Stomach (tissue), 9 donors: ENCODE results near the gene SPATA18. TPM values are rescaled to one million over a fixed set of nuclear protein-coding genes. Genes with fewer than 3 reads are reported as not detected.
"Not testable (repeated sequence)": the region's sequence is repeated elsewhere in the genome, so short reads cannot be mapped to it uniquely, and the experiment has no call there.

ENCODE experiments used
- DNase-seq, 2 donors: peaks; one replicate each; pipeline versions ENCODE4 v3.0.0 to v3.0.0-alpha.2; 2013 to 2019
- H3K27ac ChIP-seq, 5 donors: fragments of 200-600 bp in 4 of 5; sonication (generic) in 4 of 5; one replicate each; pipeline ENCODE4 v1.5.1; 2013 to 2019; ENCODE audit warnings: mild to moderate bottlenecking in 1 of 5, moderate library complexity in 1 of 5
- H3K27me3 ChIP-seq, 3 donors: fragments of 200-600 bp; sonication (generic); one replicate each; pipeline ENCODE4 v1.5.1; 2017 to 2019; ENCODE audit warnings: mixed run types in 1 of 3
- H3K36me3 ChIP-seq, 4 donors: fragments of 200-600 bp; sonication (generic); 1 replicate in 3 of 4; 2 replicates in 1 of 4; pipeline ENCODE4 v1.5.1; 2016 to 2019
- H3K4me1 ChIP-seq, 4 donors: fragments of 200-600 bp; sonication (generic); one replicate each; pipeline ENCODE4 v1.5.1; 2016 to 2019
- H3K4me3 ChIP-seq, 4 donors: fragments of 200-600 bp; sonication (generic) in 3 of 4; one replicate each; pipeline ENCODE4 v1.5.1; 2016 to 2019; ENCODE audit warnings: mild to moderate bottlenecking in 1 of 4
- H3K9me3 ChIP-seq, 4 donors: fragments of 200-600 bp; sonication (generic); one replicate each; pipeline ENCODE4 v1.5.1; 2016 to 2019
- EP300 ChIP-seq: sonication (generic); formaldehyde crosslinking; IDR thresholded peaks from one replicate; pipeline ENCODE4 v1.6.1; 2017; ENCODE audit warnings: antibody characterized with exemption
- POLR2A ChIP-seq, 4 donors: fragments of 450-650 bp; IDR thresholded peaks; one replicate each; pipeline ENCODE4 v1.6.1; 2016; ENCODE audit warnings: antibody characterized with exemption in 4 of 4, control low read depth in 2 of 4, mild to moderate bottlenecking in 1 of 4, moderate library complexity in 1 of 4
- POLR2AphosphoS5 ChIP-seq, 3 donors: sonication (generic); formaldehyde crosslinking; IDR thresholded peaks; one replicate each; pipeline ENCODE4 v1.6.1; 2016; ENCODE audit warnings: antibody characterized with exemption in 3 of 3
- WGBS, 5 donors: extraction: QIAGEN DNeasy Blood & Tissue Kit in 3 of 5; methylation state at CpG; one replicate each; pipeline versions ENCODE4 v1.1.5 to v1.1.7; 2013 to 2018; 5-methylcytosine and 5-hydroxymethylcytosine counted together
- intact Hi-C: fragments of 100-400 bp; cut with DNase I; formaldehyde crosslinking; loops from one replicate; pipeline ENCODE4 v1.15.1; 2023; ENCODE audit warnings: low total_unique reads
- polyA plus RNA-seq, 3 donors: library from polyadenylated mRNA; stranded (reverse); fragments of 200-250 nt; gene quantifications; one replicate each; pipeline ENCODE4 v1.2.3, GENCODE V29; 2013
- total RNA-seq, 5 donors: library from RNA; depleted of rRNA; stranded (reverse); fragments of >200 nt; gene quantifications; one replicate each; pipeline versions ENCODE4 v1.1.0 to v1.2.3, GENCODE V29; 2014 to 2016
- TF ChIP-seq, protein P1 (sequence below), 7 experiments: fragments of 450-650 bp in 4 of 7; fragments of 200-600 bp in 3 of 7; sonication (generic) in 3 of 7; IDR thresholded peaks; one replicate each; pipeline ENCODE4 v1.5.1; 2016 to 2019; ENCODE audit warnings: antibody characterized with exemption in 7 of 7, control low read depth in 2 of 7, mild to moderate bottlenecking in 1 of 7
- donor health status: healthy with polysubstance abuse.
- donor health status: Bipolar disorder and iron deficiency.
- donor health status: healthy.

Gene SPATA18
- total and polyA plus RNA-seq, 8 donors = 1.8 to 21.1 (median 3.9) TPM; not detected in 1

DNA sequence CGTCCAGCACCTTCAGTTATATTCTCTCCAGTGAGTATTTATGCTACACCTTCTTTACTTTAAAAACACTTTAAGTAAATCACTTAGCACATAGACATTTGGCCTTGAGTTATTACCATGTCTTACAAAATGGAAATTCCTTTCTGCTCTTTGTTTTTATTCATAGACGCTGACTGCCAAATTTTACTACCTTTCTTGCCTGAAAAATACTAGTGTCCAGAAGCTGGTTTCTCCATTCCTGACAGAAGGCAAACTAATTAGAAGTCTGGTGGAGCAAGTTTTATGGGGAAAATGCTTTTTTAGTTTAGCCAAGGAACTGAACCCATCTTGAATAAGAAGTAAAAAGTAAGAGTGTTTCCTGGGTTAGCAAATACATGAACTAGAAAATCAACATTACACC is 65.5 kb downstream of the SPATA18 start:
- Histone ChIP-seq H3K36me3 (no peaks in the 10 kb centered on the region), H3K4me1 (no peaks in the 10 kb centered on the region), H3K27ac (no peak overlapping the region), H3K27me3 (no peaks in the 10 kb centered on the region), H3K4me3 (no peak overlapping the region), H3K9me3 (no peaks in the 10 kb centered on the region)
- TF ChIP-seq POLR2AphosphoS5 (IDR thresholded peaks at IDR 0.05) (no peak), EP300 (no peak), POLR2A (IDR thresholded peaks at IDR 0.05) (no peak)
- TF ChIP-seq, protein P1, sequence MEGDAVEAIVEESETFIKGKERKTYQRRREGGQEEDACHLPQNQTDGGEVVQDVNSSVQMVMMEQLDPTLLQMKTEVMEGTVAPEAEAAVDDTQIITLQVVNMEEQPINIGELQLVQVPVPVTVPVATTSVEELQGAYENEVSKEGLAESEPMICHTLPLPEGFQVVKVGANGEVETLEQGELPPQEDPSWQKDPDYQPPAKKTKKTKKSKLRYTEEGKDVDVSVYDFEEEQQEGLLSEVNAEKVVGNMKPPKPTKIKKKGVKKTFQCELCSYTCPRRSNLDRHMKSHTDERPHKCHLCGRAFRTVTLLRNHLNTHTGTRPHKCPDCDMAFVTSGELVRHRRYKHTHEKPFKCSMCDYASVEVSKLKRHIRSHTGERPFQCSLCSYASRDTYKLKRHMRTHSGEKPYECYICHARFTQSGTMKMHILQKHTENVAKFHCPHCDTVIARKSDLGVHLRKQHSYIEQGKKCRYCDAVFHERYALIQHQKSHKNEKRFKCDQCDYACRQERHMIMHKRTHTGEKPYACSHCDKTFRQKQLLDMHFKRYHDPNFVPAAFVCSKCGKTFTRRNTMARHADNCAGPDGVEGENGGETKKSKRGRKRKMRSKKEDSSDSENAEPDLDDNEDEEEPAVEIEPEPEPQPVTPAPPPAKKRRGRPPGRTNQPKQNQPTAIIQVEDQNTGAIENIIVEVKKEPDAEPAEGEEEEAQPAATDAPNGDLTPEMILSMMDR (IDR thresholded peaks at IDR 0.05) = no peak
- WGBS, 5 donors = 77 to 94% (median 81%) methylated on average over 2 of the region's 2 CpGs
- intact Hi-C loops = no loop called here
- no peak for DNase-seq

DNA sequence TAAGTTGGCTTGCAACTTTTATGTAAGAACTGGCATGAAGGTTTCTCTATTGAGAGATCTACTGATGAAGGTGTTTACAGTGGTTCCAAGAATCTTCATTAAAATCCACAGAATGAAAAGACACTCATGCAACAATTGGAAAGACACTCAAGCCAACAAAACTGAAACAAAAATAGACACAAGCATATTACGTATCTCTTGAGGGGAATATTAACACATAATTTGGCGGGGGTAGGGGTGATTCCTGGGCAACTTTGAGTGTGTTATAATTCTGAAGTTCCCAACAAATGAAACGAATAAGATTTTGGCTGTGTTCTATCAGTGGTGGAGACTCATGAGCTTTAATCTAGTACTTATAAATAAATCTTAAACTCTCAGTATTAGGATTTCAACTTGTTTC is 75.1 kb downstream of the SPATA18 start:
- no peak for DNase-seq
- Histone ChIP-seq H3K4me1 (no peaks in the 10 kb centered on the region), H3K9me3 (peaks cover 0 to 9% (median 6%) of the 10 kb centered on the region in 4 donors), H3K4me3 (no peak overlapping the region), H3K27ac (no peak overlapping the region), H3K27me3 (no peaks in the 10 kb centered on the region), H3K36me3 (no peaks in the 10 kb centered on the region)
- WGBS, 5 donors = 73 to 82% (median 78%) methylated on average over 3 of the region's 3 CpGs
- intact Hi-C loops = no loop called here
- TF ChIP-seq POLR2AphosphoS5 (IDR thresholded peaks at IDR 0.05) (no peak), POLR2A (IDR thresholded peaks at IDR 0.05) (no peak), EP300 (no peak)
- TF ChIP-seq, protein P1 (IDR thresholded peaks at IDR 0.05) = no peak

DNA sequence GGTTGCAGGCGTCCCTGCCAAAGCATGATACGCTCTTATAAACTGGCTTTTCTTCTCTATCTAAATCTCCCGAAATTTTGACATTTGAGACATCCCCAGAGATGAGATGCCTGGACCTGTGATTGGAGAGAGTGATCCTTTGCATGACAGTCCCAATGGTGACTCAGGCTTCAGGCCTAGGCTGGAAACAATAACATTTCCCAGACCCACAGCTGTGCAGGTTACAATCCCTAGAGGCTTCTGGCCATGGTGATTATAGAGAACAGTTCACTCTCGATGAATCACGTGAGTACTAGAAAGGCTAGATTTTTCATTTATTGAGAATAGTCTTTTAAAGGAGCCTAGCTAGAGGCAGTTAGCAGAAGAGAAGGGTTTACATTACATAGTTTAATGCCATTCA is 75.9 kb downstream of the SPATA18 start:
- Histone ChIP-seq H3K4me1 (no peaks in the 10 kb centered on the region), H3K4me3 (no peak overlapping the region), H3K36me3 (no peaks in the 10 kb centered on the region), H3K9me3 (peaks cover 0 to 9% (median 6%) of the 10 kb centered on the region in 4 donors), H3K27me3 (no peaks in the 10 kb centered on the region), H3K27ac (no peak overlapping the region)
- no peak for DNase-seq
- TF ChIP-seq POLR2A (IDR thresholded peaks at IDR 0.05) (no peak), EP300 (no peak), POLR2AphosphoS5 (IDR thresholded peaks at IDR 0.05) (no peak)
- TF ChIP-seq, protein P1 (IDR thresholded peaks at IDR 0.05) = no peak
- intact Hi-C loops = no loop called here
- 78 to 88% (median 83%) methylated on average over 5 of the region's 5 CpGs for WGBS, 5 donors

DNA sequence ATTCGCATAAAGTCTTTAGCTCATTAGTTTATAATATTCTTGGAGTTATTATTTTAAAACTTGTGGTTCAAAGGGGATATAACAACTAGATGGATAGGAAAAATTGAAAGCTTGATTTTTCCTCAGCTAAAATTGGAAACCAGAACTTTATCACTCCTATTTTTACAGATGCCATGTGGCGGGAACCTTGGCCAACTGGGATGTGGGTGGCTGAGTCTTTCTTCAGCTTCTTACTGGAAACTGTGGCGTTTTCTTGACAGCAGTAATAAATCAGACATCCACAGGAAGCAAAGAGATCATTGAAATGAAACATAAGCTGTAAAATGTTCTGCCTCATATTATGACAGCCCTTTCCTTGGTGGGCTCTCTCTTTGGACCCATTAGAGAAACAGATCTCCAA is 84.1 kb downstream of the SPATA18 start:
- no peak for DNase-seq
- Histone ChIP-seq H3K27me3 (no peaks in the 10 kb centered on the region), H3K36me3 (no peaks in the 10 kb centered on the region), H3K4me3 (no peak overlapping the region), H3K4me1 (no peaks in the 10 kb centered on the region), H3K27ac (no peak overlapping the region), H3K9me3 (no peaks in the 10 kb centered on the region)
- intact Hi-C loops = no loop called here
- TF ChIP-seq POLR2AphosphoS5 (IDR thresholded peaks at IDR 0.05) = no peak
- TF ChIP-seq, protein P1 (IDR thresholded peaks at IDR 0.05) = no peak
- no peak for TF ChIP-seq EP300
- TF ChIP-seq POLR2A (IDR thresholded peaks at IDR 0.05) = no peak
- WGBS, 5 donors = 69 to 77% (median 71%) methylated on average over 3 of the region's 3 CpGs

DNA sequence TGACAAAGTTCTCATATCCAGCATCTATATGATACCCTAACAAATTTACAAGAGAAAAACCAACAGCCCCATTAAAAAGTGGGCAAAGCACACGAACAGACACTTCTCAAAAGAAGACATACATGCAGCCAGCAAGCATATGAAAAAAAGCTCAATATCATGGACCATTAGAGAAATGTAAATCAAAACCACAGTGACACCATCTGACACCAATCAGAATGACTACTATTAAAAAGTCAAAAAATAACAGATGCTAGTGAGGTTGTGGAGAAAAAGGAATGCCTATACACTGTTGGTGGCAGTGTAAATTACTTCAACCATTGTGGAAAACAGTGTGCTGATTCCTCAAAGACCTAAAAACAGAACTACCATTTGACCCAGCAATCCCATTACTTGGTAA is 86.0 kb downstream of the SPATA18 start:
- H3K36me3 ChIP-seq, H3K4me1 ChIP-seq, H3K9me3 ChIP-seq, H3K27ac ChIP-seq, intact Hi-C loops, DNase-seq, H3K4me3 ChIP-seq, H3K27me3 ChIP-seq: not testable (repeated sequence)
- WGBS, 5 donors = 0 to 26% (median 11%) methylated on average over 1 of the region's 1 CpG
